Stimulated activated CD8-positive, alpha-beta memory T cell treated with anti-CD3 and anti-CD28 coated beads, Interleukin-4, amount 100 ng/mL, for 24 hours (primary cell): ENCODE results near the gene CMKLR1.

Experiments
- DNase-seq: peaks from one replicate; pipeline ENCODE4 v3.0.0-alpha.2; 2020; ENCODE audit warnings: low read depth

CMKLR1 gene

DNA sequence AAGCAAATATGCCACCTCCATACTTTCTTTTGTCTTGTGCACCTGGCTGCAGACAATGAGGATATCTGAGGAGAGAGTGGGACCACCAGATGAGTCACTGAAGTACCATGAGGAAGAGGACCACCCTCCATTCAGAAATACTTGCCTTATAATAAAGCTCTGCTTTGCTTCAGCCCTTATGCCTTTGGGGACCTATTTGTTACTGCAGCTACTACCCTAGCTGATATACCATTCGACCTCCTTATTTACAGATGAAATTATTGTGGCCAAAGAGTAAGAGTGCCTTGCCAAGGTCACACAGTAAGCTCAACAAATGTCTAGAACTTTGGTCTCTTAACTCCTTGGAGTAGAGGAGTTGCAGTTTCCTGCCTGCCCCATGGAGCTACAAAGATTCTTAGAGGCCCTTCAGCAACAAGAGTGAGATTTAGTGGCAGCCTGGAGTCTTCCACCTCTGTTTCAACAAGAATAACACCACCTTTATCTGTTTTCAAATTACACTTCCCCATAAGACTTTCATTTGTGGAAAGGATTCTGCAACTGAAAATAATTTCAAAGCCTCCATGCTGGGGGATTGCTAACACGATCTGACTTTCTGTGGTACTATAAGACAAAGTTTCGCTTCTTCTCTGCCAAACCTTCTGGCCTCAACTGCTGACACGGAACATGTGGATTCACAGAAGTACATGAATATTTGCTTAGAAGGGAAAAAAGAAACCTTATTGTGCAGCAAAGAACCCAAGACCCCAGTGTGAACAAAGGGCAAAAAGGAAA is 3.6 kb downstream of the CMKLR1 start:
- no peak for DNase-seq

DNA sequence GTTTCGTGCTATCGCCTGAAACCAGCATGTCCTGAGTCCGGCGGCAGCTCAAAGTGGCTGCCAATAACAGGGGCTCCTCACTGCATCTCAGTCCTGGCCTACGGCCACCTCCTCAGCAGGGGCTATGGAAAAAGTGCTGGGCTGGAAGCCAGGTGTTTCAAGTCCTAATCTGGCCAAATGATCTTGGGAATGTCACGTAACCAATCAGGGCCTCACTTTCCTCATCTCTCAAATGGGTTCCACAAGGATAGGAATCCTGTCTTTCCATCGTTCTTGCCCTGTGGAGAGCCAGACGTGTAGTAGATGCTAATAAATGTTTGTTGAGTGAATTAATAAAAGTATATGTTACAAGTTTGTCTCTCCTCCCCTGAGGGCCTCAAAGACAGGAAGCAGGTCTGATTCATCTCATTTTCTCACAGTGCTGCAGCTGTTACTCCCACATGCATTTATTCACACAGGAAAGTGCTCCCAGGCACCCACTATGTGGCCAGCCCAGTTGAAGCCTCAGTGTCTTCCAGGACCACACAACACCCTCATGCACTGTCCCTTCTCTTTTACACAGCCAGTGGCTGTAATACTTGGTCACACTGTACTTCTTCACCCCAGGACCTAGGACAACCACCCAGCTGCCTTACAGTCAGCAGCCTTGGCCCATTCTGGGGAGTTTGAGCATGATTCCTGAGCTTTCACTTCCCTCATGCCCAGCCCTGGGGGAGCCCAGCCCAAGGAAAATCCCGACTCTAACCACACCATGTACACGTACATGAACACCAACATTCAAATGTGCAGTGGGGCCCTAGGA is 5.0 kb downstream of the CMKLR1 start:
- no peak for DNase-seq

DNA sequence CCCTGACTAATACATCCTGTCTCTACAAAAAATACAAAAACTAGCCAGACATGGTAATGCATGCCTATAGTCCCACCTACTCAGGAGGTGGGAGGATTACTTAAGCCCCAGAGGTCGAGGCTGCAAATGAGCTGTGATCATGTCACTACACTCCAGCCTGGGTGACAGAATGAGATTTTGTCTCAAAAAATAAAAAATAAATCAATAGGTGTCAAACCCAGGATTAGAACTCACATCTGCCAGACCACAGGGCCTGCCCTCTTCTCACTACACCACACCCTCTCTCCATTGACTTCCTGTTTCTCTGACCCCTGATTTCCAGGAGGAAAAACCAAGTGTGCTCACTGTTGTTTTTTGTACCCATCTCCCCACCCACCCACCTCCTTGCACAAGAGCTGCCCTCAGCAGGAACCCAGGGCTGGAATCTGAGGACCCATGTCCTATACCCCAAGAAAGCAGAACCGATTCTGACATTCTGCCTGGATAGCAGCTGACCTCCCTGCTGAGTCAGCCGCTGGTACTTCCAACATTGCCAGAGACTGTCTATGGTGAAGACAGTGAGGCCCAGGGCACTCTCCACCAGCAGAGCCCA is 6.2 kb downstream of the CMKLR1 start:
- DNase-seq, result no peak

DNA sequence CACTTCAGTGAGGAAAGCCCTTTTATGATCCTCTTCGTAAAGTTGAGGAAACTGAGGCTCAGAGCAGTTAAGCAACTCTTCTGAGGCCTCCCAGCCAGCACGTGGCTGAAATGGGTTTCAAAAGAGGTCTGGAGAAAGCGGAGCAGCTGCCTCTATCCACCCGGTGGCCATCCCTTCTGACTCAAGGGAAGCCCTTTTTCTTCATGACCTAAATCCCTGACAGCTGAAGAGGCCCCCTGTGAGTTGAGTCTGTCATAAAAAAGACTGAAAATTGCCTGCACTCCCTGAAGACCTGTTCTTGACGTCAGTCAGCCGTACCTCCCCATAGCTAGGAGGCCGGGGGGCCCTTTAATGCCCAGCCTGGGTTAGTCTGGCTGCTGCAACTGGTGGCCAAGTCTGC is 10.7 kb downstream of the CMKLR1 start:
- DNase-seq, result no peak

DNA sequence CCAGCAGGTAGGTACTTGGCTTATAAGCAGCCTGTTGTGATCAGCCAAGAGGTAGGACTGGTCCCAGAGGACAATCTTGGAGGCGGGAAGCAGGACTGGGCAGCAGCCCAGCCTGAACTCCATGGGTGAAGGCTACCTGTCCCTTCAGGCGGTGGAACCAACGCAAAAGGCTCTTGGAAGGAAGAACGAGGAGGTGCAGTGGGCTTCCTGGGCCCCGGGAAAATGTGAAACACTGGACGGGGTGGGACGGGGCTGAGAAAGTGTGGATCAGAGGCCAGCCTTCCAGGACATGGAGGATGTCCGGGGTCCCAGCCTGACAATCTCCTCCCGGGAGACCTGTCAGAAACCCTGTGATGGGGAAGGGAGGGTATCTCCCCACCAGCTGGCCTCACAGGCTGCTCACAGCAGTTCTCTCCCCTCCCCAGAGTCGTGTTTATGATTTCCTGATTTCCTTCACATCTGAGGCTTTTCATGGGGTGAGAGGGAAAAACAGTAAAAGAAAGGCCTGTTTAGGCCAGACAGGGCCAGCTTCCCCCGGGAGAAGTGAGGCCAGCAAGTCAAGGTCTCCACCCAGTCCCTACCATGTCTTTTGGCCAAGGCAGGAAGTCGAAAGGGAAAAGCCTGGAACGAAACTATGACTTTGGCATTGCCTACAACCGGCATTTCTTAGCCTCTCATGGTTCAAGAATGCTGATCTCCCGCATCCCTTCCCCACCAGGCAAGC is 11.3 kb downstream of the CMKLR1 start:
- DNase-seq, result no peak

DNA sequence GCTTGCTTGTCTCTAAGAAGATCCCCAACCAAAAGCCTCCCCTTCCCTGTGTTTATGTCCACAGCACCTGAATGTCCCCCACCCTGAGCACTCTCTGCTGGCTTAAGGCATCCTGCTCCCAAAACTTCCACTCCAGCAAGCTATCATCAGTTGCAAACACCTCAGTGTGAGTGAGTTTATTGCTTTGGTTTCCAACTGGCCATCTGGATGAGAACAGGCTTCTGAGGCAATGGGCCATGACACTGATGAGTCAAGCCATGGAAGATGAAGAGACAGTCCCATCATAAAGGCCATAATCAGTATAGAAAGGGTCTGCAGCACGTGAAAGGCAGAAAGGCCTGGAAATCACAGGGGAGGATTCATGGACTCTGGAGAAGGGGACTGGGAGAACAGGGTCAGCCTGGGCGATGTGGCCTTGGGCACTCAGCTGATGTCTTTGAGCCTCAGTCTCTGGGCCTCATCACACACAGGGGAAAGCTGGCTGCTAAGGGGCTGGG is 12.8 kb downstream of the CMKLR1 start:
- DNase-seq, result no peak

DNA sequence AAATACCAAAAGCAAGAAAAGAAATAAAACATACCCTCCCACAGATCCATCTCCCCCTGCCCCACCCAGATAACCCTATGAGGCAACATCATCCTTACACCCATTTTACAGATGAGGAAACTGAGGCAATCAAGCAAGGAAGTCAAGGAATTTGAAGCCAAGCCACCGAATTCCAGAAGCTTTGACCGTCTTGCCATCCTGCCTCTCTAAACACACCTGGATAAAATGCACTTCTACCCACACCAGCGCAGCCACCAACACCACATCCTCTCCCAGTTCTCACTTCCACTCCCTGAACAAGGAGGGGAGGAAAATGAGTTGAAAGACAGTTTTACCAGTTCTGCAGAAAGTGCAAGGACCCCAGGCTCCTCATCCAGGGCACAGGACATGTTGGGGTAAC is 13.6 kb downstream of the CMKLR1 start:
- DNase-seq, result no peak

DNA sequence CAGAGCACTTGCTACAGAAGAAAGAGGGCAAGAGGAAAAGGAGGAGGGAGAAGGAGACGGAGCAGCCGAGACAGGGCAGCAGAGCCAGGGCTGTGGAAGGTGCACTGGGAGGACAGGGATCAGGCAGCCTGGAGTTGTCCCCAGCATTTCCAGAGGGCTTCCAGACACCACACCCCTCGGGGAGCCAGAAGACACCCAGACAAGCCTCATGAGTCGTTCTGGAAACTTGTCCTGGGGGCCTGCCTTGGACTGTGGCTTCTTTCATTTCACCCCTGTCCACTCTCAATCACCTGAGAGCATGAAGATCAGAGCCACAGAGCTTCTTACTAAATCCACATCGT is 14.1 kb downstream of the CMKLR1 start:
- DNase-seq, result no peak

DNA sequence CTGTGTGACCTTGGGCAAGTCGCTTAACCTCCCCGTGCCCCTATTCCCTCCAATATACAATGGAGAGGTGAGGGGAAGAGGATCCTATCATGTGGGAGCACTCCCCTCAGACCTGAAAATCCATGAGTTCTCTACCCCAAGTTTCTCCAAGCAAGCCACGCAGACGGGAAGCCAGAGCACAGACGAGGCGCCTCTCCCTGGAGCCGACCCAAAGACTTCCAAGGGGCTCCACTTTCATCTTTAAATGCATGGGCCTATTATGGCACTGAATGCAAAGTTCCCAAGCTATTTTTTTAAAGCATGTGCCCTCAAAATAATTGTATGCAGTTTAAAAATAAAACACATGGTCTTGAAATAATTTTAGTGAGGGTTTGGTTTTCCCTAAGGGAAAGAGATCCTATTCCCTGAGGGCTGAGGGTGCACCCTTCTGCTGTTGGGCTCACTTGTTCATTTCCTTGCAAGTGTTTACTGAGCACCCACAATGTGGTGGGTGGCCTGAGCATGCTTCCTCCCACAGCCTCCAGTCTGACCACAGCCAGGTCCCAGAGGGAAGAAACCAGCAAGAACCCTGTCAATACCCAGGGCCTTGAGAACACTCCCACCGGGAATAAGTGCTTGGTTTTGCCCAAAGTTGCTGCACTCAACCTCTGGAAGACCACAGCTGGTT is 14.6 kb downstream of the CMKLR1 start:
- DNase-seq, result no peak

DNA sequence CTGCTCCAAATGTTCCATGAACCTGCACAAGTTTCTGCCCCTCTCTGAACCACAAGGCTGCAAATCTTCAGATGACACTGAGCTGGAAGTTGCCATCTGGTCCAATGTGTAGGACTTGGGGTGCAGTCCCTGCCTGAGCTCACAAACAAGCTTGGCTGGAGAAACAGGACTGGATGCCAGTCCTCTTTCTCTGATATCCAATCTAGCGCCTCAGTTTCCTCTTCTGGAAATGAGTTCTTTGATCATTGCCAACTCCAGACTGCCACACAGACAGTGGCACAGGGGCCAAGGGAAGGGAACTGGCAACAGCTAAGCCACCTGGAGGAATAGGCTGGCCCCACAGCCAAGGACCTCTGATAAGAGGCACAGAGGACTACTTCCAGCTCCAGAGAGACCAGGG is 15.5 kb downstream of the CMKLR1 start:
- no peak for DNase-seq

DNA sequence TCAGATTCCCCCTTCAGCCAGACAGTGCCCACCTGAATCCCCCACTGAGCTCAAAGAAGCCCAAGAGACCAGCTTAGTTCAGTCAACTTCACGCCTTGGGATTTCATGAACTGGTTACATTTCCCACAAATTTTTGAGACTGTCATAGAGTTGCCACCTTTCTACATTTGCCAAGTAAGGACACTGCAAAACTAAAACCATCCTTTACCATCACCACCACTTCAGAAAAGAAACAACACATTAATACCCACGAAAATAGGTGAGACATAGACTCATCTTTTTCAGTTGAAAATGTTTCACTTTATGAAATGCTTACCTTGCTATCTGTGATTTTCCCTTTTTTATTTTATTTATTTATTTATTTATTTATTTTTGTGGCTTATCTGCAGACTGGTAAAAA is 16.1 kb downstream of the CMKLR1 start:
- DNase-seq, result no peak

DNA sequence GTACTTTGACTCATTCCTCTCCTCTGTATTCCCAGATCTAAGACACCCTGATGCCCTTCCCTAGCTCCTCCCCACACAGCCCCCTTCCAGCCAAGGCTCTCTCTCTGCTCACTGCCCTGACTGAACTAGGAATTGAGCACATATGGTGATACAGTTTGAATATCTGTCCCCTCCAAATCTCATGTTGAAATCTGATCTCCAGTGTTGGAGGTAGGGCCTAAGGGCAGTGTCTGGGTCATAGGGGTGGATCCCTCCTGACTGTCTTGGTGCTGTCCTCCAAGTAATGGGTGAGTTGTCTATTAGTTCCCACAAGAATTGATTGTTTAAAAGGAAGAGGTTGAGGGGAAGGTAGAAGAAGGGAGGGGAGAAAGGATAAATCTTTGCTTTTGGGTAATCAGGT is 17.4 kb downstream of the CMKLR1 start:
- DNase-seq, result no peak

DNA sequence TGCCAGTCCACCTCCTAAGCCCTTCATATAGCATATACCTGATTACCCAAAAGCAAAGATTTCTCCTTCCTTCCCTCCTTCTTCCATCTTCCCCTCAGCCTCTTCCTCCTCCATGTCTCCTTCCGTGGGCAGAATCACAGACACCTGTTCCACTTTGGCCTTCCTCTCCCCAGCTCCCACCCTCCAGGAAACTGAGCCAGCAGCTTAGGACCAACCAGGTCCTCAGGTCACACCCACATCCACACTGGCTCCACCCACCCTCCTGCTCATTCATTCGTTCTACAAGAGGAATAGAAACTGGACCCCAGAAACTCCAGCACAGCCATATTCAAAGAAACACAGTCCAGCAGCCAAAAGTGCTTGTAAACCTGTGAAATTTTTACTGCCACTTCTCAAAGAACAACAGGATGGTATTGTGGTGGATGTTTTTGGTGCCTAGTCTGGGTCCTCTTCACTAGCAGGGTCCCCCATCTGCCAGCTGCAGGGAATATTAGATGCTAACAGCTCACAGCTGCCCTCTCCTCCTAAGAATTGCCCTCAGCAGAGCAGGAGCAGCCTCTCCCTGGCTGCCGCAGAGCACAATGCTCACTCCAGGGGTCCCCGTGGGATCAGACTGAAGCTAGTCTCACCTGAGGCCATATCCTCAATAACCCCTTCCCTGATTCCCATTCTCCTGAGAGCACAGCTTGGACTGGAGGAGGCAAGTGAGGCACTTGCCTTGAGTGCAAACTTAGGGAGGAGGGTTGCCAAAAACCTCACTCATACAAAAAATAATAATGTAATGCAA is 18.4 kb downstream of the CMKLR1 start:
- no peak for DNase-seq

DNA sequence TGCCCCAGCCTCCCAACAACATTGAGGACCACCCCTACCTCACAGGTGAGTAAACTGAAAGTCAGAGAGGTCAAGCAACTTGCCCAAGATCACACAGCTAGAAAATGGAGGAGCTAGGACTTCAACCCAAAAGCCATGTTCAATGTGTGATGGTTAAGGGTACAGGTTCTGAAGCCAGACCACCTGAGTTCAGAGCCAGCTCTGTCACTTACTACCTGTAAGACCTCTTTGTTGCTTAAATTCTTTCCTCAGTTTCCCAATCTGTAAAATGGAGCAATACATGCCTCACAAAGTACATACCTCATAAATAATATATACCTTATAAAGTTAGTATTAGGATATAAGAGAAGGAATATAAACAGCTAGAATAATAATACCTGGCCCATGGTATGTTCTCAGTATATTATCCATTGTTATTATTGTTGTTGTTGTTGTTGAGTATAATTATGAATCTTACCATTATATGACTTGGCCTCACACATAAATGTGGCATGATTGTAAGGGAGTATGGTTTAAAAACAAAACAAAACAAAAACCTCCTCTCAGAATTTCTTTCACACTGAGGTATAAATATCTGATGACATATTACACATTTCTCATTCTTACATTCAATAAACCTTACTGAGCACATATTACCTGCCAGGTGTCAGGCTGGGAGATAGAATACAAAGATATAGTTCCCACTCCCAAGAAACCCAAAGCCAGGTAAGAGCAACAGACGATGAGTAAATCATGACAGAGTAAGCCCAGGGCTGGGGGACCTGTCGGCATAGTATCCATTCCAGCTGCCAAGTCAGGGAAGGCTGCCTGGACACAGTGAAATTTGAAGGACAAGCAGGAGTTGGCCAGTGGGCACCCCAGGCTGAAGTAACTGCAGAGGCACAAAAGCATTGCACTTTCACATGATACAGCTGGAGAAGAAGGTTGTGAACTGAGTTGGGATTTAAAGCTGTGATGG is 19.6 kb downstream of the CMKLR1 start:
- DNase-seq, result no peak

DNA sequence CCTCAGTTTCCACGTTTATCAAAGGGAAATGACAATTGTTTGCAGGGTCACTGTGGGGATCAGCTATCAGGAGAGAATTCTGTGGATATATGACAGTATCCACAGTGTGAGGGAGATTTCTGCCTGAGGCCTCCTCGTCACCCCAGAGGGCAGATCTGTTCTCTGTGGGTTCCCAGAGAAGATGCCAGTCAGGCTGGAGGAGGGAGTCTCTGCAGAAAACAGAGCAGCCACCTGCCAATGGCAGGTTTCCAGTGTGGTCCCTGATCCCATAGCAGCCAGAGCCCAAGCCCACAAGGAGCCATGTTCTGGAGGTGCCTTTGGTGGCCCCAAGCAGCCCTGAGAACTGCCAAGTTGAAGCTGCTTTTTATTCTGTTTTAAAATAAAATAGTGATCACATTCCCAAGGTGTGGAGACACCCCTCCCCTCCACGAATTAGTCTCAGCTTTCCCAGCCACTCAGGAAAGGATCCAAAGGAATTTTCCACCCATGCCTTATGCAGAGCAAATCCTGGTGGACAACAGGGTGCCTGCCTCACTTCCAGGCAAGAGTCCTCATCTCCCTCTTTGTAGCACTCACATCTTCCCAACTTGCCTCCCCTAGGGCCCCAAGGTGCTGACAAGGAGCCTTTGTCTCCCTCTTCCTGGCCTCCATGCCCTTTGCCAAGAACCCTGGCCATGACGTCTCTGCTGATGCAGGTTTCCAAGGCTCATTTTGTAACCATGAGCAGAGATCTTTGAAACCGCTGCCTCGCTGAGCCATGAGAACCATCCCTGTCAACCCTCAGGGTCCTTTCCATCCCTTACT is 20.4 kb downstream of the CMKLR1 start:
- no peak for DNase-seq

DNA sequence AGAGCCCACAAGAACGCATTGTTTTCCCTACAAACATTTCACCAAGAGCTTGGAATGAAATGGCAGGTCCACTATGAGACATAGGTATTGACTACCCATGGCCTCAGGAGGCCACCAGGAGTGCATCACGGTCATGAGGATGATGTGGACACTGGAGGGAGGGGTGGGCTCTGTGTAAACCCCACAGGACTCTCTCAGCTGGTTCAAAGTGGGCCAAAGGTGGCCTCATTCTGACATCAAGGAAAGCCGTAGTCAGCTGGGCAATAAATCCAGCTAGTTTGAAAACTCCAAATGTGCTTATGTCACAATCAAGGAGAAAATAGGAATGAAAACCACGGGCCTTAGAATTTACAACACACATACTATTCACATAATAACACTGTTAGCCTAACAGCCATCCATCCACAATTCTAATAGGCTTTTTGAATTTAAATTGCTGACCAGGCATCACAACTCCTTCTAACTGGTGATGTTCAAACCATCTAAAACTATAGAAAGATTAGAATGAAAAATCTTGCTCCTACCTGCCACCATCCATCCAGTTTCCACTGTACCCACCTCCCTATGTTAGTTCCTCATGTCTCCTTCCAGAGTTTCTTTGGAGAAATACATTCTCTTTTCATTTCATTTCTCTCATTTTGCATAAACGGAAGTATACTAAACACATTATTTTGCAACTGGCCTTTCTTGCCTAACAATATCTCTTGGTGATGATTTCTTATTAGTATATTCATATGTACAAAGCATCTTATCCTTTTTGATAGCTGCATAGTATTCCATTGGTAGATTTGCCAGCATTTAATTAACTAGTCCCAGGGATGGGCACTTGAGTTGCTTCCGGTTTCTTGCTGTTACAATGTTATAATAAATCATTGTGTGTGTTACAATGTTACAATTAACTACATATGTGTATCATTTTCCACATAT is 21.5 kb downstream of the CMKLR1 start:
- no peak for DNase-seq

DNA sequence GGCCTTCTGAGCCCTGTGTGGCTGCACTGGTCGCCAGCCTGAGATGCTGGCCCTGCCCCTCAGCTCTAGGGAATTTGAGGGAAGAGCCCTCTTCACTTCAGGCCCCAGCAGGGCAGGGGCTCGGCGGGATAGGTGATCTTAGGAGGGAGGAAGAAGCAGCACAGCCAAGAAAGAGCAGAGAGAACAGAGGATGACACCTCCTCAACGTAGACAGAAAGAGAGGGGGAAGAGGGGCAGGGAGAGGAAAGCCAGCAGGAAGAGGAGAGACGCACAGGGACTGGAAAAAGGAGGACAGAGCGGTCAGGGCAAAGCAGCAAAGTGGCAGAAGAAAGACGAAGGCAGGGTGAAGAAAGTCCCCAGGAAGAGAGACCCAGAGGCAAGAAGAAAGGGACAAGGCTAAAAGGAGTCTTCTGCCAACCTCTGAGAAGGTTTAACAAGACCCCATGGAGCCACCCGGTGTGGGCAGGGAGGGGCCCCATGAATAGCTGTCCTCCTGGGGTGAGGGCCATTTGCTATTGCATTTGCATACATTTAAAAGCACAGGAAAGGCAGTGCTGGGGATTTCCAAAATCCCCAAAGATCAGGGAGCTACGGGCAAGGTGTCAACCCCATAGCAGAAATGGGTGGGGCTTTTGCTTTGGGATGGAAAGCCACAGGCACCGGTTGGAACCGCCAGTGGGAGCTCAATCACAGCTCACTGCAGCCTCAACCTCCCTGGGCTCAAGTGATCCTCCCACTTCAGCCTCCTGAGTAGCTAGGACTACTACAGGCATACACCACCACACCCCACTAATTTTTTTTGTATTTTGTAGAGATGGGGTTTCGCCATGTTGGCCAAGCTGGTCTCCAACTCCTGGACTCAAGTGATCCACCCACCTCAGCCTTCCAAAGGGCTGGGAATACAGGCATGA is 22.7 kb downstream of the CMKLR1 start:
- no peak for DNase-seq
